NCI-H2029 (cell line): ENCODE data around the gene THEMIS.
"Not testable (repeated sequence)": the region's sequence is repeated elsewhere in the genome, so short reads cannot be mapped to it uniquely, and the experiment has no call there.

Experiments
- DNase-seq: peaks from one replicate; lab custom pipeline; 2025; lab: John Stamatoyannopoulos, UW

Gene THEMIS, protein sequence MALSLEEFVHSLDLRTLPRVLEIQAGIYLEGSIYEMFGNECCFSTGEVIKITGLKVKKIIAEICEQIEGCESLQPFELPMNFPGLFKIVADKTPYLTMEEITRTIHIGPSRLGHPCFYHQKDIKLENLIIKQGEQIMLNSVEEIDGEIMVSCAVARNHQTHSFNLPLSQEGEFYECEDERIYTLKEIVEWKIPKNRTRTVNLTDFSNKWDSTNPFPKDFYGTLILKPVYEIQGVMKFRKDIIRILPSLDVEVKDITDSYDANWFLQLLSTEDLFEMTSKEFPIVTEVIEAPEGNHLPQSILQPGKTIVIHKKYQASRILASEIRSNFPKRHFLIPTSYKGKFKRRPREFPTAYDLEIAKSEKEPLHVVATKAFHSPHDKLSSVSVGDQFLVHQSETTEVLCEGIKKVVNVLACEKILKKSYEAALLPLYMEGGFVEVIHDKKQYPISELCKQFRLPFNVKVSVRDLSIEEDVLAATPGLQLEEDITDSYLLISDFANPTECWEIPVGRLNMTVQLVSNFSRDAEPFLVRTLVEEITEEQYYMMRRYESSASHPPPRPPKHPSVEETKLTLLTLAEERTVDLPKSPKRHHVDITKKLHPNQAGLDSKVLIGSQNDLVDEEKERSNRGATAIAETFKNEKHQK

GRCh38 chr6:127900935-127901334 is at the start of gene THEMIS:
Gene THEMIS, minus strand, starts transcription at chr6:127901058. Its CDS starts 126 bp downstream, at chr6:127900932.
- DNase-seq = no peak

DNA sequence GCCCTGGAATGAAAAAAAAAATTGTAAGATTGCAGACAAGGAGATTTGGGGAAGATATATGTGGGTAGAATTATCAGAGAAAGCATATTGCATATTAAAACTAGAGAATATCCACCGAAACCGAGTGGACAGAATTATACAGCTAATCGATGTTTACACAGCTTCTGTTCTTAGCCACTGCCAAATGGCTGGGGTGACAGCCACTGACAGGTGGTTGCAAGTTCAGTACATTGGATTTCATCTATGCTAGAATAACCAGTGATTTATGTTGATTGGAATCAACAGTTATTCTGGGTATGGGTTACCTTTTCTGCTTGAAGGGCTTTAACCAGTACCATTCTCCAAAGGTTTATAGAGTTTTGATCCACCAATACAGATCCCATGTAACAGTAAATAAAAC is 48.4 kb upstream of the THEMIS start:
- no peak for DNase-seq

GRCh38 chr6:127946388-127946787 is 45.5 kb upstream of the THEMIS start:
- no peak for DNase-seq

GRCh38 chr6:127945434-127946097 is 44.7 kb upstream of the THEMIS start:
- no peak for DNase-seq

GRCh38 chr6:127941228-127941627 is 40.4 kb upstream of the THEMIS start:
- DNase-seq = no peak

DNA sequence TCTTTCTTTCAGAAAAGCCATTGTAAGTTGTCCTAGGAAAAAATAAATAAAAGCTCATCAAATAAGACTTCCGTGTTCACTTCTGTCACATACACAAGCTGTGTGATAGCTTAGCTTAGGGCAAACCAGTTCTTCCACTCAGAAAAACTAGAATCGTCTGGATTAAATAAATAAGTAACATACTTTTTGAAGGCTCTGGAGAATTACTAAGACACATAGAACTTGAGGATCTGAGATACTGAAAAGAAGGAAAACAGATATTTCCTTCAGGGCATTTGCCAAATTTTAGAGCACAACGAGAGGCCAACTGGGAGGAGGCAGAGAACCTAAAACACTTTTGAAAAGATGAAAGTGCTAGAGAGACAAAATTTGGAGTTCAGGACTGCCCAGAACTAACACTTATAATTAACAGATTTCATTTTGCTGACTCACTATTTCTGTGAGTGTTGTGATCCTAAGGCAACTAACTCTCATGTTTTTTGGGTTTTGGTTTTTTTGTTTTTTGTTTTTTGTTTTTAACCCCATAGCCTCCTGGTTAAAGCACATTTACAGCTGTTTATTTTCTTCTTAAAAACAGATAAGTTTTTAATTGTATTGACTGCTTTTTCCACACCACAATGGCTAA is 38.7 kb upstream of the THEMIS start:
- no peak for DNase-seq

GRCh38 chr6:127938701-127939100 is 37.8 kb upstream of the THEMIS start:
- no peak for DNase-seq

- no peak for DNase-seq
Measured at GRCh38 chr6:127937747-127938146, 36.9 kb upstream of the THEMIS start.

DNA sequence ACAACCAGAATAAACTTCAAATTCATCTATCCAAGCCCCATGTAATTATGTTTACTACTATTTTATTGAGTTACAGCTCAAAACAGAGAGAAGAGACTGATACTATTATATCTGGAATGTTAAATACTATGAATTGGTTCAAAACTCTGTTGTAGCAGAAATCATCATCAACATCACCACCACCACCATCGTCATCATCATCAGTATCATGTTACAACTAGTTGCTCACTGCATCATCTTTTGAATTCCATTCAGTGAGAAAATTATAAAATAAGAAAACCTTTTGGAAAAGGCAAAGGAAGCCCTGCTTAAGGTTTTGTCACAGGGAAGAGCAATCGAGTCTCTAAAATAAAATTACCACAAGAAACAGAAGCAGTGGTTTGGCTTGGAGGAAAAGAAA is 36.2 kb upstream of the THEMIS start:
- DNase-seq = no peak

GRCh38 chr6:127934956-127935355 is 34.1 kb upstream of the THEMIS start:
- no peak for DNase-seq

DNA sequence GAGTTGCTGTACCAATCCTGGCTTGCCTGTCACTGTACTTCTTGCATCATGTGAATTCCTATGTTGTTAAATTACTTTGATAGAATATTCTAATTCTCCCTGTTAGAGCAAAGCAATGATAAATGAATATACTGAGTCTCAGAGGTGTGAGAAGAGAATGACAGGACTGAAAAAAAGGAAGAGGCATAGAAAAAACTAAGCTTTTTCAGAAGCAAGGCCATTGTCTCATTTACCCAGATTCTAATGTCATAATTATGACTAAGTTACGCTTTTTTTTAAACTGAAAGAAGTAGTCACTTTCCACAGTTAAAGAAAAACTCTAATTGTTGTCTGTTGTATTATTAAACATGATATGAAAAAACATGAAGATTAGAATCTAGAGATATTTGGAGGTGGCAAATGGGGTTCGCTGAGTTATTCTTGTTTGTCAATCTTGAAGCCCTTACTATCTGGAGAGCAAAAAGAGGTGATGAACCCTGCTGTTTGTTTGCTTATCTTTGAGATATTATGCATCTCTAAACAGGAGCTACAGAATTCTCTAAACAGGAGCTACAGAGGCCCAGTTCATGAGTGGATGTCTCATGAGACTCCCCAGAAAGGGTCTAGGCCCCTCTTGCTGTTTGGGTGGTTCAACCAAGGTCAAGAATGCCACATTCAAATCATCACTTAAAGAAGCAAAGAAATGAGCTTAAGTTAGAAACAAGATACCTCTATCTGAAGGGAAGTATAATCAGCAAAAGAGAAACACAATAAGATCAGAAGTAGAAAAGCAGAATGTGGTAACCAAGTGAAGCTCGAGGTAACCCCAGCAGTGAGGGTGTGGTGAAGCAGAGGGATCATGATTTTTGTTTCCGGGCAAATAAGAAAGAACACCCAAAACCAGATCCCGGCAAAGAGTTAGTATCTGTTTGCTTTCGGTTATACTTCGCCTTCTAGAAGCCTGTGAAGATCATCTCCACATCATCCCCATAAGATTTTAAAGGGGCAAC is 33.3 kb upstream of the THEMIS start:
- DNase-seq = no peak

GRCh38 chr6:127933137-127933536 is 32.3 kb upstream of the THEMIS start:
- no peak for DNase-seq

DNA sequence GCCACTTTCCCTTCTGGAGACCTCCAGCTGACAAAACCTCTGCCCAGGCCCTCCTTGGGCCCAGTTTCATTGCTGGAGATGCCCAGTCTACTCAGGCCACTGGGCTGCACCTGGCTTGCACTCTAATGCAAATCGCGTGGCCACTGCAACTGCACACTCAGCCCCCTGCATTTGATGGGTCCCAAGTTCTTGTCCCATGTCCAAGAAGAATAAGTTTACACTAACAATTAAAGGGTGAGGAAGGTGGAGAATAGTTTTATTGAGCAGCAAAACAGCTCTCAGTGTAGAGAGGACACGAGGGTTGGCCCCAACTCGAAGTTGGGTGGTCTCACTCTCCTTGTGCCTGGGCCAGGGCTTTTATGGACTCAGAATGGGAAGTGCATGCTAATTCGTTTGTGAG is 31.9 kb upstream of the THEMIS start:
- DNase-seq = no peak

DNA sequence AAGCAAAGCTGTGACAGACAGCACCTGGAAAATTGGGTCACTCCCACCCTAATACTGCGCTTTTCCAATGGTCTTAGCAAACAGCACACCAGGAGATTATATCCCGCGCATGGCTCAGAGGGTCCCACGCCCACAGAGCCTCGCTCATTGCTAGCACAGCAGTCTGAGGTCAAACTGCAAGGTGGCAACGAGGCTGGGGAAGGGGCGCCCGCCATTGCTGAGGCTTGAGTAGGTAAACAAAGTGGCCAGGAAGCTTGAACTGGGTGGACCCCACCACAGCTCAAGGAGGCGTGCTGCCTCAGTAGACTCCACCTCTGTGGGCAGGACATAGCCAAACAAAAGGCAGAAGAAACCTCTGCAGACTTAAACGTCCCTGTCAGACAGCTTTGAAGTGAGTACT is 25.6 kb upstream of the THEMIS start:
- DNase-seq = not testable (repeated sequence)

GRCh38 chr6:127924440-127924839 is 23.6 kb upstream of the THEMIS start:
- no peak for DNase-seq

DNA sequence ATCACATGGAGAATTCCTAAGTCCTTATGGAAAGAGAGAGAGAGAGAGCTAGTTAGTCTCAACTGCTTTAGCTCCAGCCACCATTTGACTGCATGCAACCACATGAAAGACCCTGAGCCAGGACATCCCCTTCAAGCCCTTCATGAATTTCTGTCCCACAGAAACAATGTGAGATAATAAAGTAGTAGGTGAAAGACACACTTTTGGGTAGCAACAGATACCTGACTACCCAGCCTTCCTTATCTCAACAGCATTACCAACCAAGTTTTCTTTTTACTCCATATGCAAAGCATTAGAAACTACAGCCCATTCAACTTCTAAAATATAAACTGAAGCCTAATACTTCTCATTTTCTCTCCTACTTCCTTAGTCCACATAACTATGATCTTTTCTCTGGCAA is 23.2 kb upstream of the THEMIS start:
- DNase-seq = no peak

DNA sequence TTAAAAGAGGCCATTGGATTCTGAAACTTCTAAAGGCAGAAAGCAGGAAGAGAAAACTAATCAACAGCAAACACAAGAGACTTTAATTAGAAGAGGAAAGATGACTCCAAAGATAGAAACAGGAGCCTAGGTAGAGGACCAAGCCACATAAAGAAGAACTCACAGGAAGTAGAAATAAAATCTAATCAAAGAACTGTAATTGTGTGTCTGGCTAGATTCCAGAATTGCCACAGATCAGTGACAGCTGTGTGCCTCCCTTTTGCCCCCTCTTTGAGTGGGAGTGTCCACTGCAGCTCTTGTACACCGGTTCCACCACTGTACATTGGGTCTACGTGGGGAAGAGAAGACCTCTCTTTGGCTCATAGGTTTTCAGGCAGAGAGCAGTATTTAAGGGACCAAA is 22.3 kb upstream of the THEMIS start:
- DNase-seq = no peak

- no peak for DNase-seq
Measured at GRCh38 chr6:127921982-127922381, 21.1 kb upstream of the THEMIS start.

DNA sequence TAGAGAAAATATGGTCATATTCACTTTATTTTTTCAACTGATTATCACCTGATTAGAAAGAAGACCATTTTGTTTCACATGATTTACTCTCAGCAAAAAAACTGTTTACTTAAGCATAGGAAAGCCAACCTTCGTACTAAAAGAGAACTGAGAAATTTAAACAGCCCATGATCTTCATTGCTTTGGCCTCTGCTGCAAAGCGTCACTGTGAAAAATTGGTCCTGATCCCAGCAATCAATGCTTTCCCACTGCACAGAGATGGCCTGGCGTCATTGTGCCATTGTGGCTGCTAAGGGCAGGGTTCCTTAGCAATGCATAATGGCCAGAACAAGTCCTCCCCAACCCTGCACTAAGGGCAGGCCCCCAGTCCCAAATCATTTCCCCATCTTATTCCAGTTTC is 19.9 kb upstream of the THEMIS start:
- DNase-seq = no peak

DNA sequence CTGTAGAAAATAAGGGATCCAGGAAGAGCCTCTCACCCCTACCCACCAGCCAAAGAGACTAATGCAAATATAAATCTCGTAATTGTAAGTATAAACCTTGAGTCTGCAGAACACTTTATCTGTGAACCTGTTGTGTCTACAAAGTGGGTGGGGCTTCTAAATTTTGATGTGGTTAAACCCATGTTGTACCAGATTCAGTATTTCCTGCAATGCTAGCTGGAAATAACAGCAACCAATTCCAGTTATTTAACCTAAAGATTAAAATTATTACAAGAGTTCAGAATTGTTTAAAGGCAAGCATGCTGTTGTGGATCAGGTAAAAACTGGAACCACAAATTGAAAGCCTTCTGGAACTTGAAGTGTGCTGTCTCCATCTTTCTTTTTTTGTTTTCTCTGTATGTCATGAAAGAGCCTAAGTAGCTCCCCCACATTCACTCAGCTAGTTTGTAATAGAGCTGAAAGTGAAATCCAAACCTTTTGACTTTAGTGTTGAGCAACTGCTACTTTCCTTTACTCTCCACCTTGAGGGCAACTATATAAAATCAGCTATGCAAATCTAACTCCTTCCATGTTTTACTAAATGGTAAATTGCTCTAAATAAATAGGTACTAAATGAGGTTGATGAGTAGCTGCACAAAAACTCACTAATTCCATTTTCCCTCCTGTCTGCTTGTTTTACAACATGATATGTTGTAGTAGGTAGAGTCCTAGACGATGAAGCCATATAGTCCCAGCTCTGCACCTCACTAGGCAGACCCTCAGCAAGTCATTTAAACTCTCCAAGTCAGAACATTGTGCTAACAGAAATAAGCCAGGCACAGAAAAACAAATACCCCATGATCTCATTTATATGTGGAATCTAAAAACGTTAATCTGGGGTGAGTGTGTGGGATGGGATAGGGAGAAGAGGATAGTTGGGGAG is 17.9 kb upstream of the THEMIS start:
- no peak for DNase-seq
